Measurements from ENCODE around the gene VWDE. TPM values are rescaled to one million over a fixed set of nuclear protein-coding genes. Genes with fewer than 3 reads are reported as not detected.

VWDE gene
- total and polyA plus RNA-seq, 2 of the 13 experiments (the other 11 are each of a cell fraction or from before 2014, with no cell fraction given), result 0.12 to 0.27 TPM

DNA sequence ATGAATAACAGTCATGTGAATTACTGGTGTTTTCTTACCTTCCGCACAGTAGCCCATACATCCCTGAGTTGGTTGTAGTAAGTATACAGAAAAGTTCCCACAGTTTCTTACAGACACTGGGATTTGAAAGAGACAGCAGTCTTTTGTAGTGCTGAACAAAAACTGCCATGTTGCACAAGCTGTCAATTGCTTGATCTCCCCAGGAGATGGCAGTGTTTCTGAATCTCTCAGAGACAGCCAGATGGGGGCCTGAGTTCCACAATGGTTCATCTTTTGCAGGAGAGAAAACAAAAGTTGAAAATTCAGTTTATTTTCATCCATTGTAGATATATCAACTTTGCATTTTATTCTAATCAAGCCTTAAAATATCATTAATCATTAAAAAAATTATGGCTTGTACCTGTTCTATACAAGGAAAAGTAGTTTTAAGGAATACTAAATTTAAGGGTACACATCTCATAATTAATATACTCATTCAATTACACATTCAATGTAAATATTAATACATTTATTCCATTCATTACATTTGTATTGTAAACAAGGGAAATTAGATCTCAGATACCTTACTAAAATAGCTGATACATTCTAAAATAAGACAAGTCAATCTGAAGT is 14.5 kb downstream of the VWDE start:
- in situ Hi-C loops (cut with HindIII; ENCODE audit: extremely low pct_ligation_motif_present, low pct_unique_long_range_greater_than_20kb) (no loop called here), intact Hi-C loops (cut with micrococcal nuclease; ENCODE audit: unreplicated experiment) (loop anchor here (2.0 kb wide), 1 partner anchor 108 kb away; no protein-coding TSS in a partner anchor)
- peak; percentile 49 for FAIRE-seq
- H3K4me3 ChIP-seq (replicated peaks in 1 of 3; ENCODE audit: insufficient read depth in 1 of 3, low read depth in 2 of 3, low read length in 3 of 3), result no peak overlapping the region
- ATAC-seq, result peak; percentile 93
- POLR2A ChIA-PET, result no interaction called here
- H3K4me2 ChIP-seq (ENCODE audit: low read depth, low read length), result no peak overlapping the region
- no peaks in the 10 kb centered on the region for H3K79me2 ChIP-seq (ENCODE audit: insufficient read depth, low read length)
- H2AFZ ChIP-seq (ENCODE audit: low read length), result no peak overlapping the region
- no peak overlapping the region for H3K9ac ChIP-seq (ENCODE audit: insufficient read depth, low read depth, low read length)
- no peaks in the 10 kb centered on the region for H4K20me1 ChIP-seq (ENCODE audit: insufficient read depth, low read length)
- CTCF ChIA-PET (ENCODE audit: low intra/inter-chr PET ratio, low total read pairs), result interaction anchor here (2.0 kb wide), 1 partner anchor 101 kb away, joined by 5 read pairs; no protein-coding TSS in a partner anchor
- H3K27ac ChIP-seq (ENCODE audit: extremely low read length, insufficient read depth, low read length), result no peak overlapping the region
- BruUV-seq (replicated peaks), result no TSS peak
- H3K36me3 ChIP-seq (replicated peaks in 1 of 2; ENCODE audit: control insufficient read depth in 1 of 2, insufficient read depth in 2 of 2, low read length in 2 of 2), result no peaks in the 10 kb centered on the region
- TF ChIP-seq SMC3 (IDR thresholded peaks at IDR 0.05; ENCODE audit: low read length) (peak; percentile 71), CHCHD3 (CRISPR knock-in tag; IDR thresholded peaks at IDR 0.05) (no peak), STAG1 (CRISPR knock-in tag; IDR thresholded peaks at IDR 0.05) (peak; percentile 29; the same call in 1 of the 2 replicates), HOXA9 (CRISPR knock-in tag; IDR thresholded peaks at IDR 0.05; ENCODE audit: borderline replicate concordance) (no peak), ZFP1 (CRISPR knock-in tag; IDR thresholded peaks at IDR 0.05) (no peak), CEBPG (CRISPR knock-in tag; IDR thresholded peaks at IDR 0.05) (0 out of 2 replicates have a peak, but pooled peaks have one; percentile 37), HNRNPUL1 (IDR thresholded peaks at IDR 0.05; ENCODE audit: low read depth, low read length) (no peak), RAD21 (CRISPR knock-in tag; IDR thresholded peaks at IDR 0.05) (0 out of 2 replicates have a peak, but pooled peaks have one; percentile 34), CTCF (CRISPR knock-in tag; IDR thresholded peaks at IDR 0.05) (peak; percentile 77), PLRG1 (conservative IDR thresholded peaks at IDR 0.05) (no peak), ZNF34 (CRISPR knock-in tag; IDR thresholded peaks at IDR 0.05; ENCODE audit: borderline replicate concordance) (no peak), ZNF800 (CRISPR knock-in tag; IDR thresholded peaks at IDR 0.05) (no peak), CEBPB (IDR thresholded peaks at IDR 0.05; ENCODE audit: borderline replicate concordance, low read depth, low read length) (peak; percentile 64), ZNF292 (CRISPR knock-in tag; IDR thresholded peaks at IDR 0.05; ENCODE audit: borderline replicate concordance, low read depth) (no peak), PRMT3 (CRISPR knock-in tag; IDR thresholded peaks at IDR 0.05; ENCODE audit: borderline replicate concordance, low read depth) (no peak), ZNF383 (CRISPR knock-in tag; IDR thresholded peaks at IDR 0.05; ENCODE audit: borderline replicate concordance) (no peak), BHLHE40 (IDR thresholded peaks at IDR 0.05; ENCODE audit: low read length) (no peak)
- TF ChIP-seq, protein P1, sequence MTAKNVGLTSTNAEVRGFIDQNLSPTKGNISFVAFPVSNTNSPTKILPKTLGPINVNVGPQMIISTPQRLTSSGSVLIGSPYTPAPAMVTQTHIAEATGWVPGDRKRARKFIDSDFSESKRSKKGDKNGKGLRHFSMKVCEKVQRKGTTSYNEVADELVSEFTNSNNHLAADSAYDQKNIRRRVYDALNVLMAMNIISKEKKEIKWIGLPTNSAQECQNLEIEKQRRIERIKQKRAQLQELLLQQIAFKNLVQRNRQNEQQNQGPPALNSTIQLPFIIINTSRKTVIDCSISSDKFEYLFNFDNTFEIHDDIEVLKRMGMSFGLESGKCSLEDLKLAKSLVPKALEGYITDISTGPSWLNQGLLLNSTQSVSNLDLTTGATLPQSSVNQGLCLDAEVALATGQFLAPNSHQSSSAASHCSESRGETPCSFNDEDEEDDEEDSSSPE (CRISPR knock-in tag; IDR thresholded peaks at IDR 0.05), result no peak
- WGBS (ENCODE audit: low lambda C conversion rate), result 0% methylated on average over 1 of the region's 1 CpG
- no peaks in the 10 kb centered on the region for H3K9me3 ChIP-seq (ENCODE audit: low read length)
- no peaks in the 10 kb centered on the region for H3K27me3 ChIP-seq (ENCODE audit: control insufficient read depth in 1 of 2, insufficient read depth in 2 of 2, low read length in 2 of 2)
- H3K4me1 ChIP-seq (ENCODE audit: insufficient read depth, low read length), result no peaks in the 10 kb centered on the region
- peak; percentile 59 for DNase-seq (ENCODE audit: low spot score)

Data from HepG2 (cell line).